WERI-Rb-1 (cell line): ENCODE results near the gene CACYBP.
"Not testable (repeated sequence)": the region's sequence is repeated elsewhere in the genome, so short reads cannot be mapped to it uniquely, and the experiment has no call there.

Experiments
- DNase-seq: peaks from one replicate; pipeline ENCODE4 v3.0.0-alpha.2; 2020
- H3K27ac ChIP-seq: fragments of 250-450 bp; sonication (Bioruptor Pico); 2 replicates; pipeline ENCODE4 v1.5.1; 2020; ENCODE audit warnings: mild to moderate bottlenecking, moderate library complexity
- H3K27me3 ChIP-seq: fragments of 250-450 bp; sonication (Bioruptor Pico); 2 replicates; pipeline ENCODE4 v1.5.1; 2021; ENCODE audit warnings: mild to moderate bottlenecking, low read depth, moderate library complexity; ENCODE audit not compliant: insufficient read depth, severe bottlenecking
- H3K36me3 ChIP-seq: fragments of 250-450 bp; sonication (Bioruptor Pico); 2 replicates; pipeline ENCODE4 v1.5.1; 2020; ENCODE audit warnings: mild to moderate bottlenecking, moderate library complexity
- H3K4me3 ChIP-seq: 2 replicates; pipeline ENCODE4 v1.5.1; 2011; ENCODE audit warnings: low read depth, mild to moderate bottlenecking, control low read depth, low read length
- H3K9me3 ChIP-seq: fragments of 250-450 bp; sonication (Bioruptor Pico); 2 replicates; pipeline ENCODE4 v1.5.1; 2021; ENCODE audit warnings: mild to moderate bottlenecking, moderate library complexity; ENCODE audit not compliant: severe bottlenecking
- TF ChIP-seq, protein P1 (sequence below): IDR thresholded peaks from 2 replicates; pipeline ENCODE4 v1.5.1; 2011; ENCODE audit warnings: low read depth, mild to moderate bottlenecking, control low read depth, inconsistent platforms, low read length

CACYBP gene

DNA sequence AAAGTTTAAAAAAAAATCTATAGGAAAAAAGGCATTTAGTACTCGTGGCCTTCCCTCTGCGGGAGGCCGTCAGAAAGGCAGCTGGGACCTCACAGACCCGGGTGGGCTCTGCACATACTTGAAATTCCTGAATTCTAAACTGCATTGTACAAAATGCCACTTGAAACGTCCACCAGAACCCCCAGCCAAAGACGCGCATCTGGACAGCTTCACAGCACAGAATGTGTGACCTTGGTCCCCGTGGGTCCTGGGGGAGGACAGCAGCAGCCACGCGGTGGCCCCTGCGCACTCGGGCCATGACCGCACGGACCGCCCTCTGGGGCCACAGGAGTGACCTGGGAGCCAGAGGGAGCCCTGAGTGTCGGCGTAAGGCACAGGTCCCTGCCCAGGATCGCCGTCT, 44.1 kb downstream of the CACYBP start:
- Histone ChIP-seq H3K9me3 (no peaks in the 10 kb centered on the region), H3K27ac (no peak overlapping the region), H3K4me3 (no peak overlapping the region), H3K36me3 (no peaks in the 10 kb centered on the region), H3K27me3 (no peaks in the 10 kb centered on the region)
- TF ChIP-seq, protein P1, sequence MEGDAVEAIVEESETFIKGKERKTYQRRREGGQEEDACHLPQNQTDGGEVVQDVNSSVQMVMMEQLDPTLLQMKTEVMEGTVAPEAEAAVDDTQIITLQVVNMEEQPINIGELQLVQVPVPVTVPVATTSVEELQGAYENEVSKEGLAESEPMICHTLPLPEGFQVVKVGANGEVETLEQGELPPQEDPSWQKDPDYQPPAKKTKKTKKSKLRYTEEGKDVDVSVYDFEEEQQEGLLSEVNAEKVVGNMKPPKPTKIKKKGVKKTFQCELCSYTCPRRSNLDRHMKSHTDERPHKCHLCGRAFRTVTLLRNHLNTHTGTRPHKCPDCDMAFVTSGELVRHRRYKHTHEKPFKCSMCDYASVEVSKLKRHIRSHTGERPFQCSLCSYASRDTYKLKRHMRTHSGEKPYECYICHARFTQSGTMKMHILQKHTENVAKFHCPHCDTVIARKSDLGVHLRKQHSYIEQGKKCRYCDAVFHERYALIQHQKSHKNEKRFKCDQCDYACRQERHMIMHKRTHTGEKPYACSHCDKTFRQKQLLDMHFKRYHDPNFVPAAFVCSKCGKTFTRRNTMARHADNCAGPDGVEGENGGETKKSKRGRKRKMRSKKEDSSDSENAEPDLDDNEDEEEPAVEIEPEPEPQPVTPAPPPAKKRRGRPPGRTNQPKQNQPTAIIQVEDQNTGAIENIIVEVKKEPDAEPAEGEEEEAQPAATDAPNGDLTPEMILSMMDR: no peak
- DNase-seq: no peak

DNA sequence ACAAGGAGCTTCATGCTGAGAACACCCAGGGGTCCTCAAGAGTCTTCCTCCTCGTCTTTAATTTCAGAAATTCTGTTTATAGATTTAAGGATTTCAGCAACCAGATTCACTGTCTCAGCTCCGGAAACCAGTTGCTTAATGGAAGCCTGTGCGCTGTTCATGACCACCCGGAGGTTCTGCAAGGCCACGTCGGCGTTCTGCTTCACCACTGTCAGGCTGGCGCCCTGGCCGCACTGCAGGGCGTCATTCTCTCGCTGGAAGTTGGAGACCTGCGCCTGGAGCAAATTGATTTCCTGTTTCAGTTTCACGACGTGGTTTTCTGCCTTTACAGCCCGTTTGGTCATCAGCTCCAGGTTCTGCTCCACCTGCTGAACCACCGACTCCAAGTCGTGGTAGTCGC, 44.8 kb downstream of the CACYBP start:
- H3K9me3 ChIP-seq, H3K27ac ChIP-seq, DNase-seq, H3K27me3 ChIP-seq, H3K4me3 ChIP-seq, H3K36me3 ChIP-seq: not testable (repeated sequence)

DNA sequence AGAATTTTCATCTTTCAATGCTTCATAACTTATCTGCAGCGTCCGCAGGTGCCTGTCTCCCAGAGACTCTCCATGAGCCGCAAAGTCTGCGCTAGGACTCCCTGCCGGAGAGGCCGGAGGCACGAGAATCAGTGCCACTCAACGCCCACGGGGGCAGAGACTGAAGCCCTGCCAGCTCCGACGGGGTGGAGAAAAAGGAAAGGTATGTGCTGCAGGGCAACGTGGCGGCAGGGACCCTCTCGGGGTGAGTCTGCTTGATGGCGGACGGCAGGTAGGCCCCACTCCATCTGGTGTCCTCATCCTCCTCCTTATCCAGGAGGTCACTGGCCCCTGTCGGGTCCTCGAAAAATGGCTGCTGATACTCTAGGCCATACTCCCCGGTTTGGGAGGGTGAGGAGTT, 45.4 kb downstream of the CACYBP start:
- TF ChIP-seq, protein P1: no peak
- no peak overlapping the region for H3K4me3 ChIP-seq
- H3K27me3 ChIP-seq: no peaks in the 10 kb centered on the region

DNA sequence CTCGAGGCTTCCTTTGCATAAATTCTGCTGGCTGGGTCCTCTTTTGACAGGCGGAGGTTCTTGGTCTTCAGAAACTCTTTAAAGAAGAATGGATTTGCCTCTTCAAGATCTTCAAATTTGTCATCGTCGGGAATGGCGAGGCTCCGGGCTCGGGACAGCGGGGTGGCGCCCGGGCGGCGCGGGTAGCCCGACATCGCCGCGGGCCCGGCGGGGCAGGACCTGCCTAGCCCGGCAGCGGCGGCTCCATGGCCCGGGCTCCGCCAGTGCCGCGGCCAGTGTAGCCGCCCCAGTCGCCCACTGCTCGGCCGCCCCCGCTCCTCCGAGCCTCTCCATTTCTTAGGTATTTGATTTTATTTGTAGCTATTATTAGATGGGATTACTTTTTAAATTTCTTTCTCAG, 45.8 kb downstream of the CACYBP start:
- TF ChIP-seq, protein P1: no peak
- Histone ChIP-seq H3K9me3 (no peaks in the 10 kb centered on the region), H3K27me3 (no peaks in the 10 kb centered on the region), H3K27ac (no peak overlapping the region), H3K4me3 (no peak overlapping the region), H3K36me3 (no peaks in the 10 kb centered on the region)
- no peak for DNase-seq

More for the DNA sequence above, 45.4 kb downstream of the CACYBP start:
- H3K9me3 ChIP-seq: no peaks in the 10 kb centered on the region
- no peaks in the 10 kb centered on the region for H3K36me3 ChIP-seq
- no peak for DNase-seq
- no peak overlapping the region for H3K27ac ChIP-seq

DNA sequence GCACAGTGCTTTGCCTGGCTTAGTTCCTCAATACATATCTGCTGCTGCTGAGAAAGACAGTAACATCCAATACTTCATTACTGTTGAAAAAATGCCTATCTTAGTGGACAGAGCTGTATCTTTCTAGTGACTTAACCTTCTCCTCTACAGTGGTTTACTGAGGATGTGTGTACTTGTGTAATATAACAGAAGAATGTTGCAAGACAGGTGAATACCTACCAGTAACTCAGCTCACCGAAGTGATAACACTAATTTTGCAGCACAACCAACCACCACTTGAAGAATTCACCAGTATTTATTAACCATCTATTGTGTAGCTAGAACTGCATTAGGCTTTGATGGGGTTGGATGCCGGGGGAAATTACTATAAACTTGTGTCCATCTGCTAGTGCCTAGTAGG, 51.2 kb downstream of the CACYBP start:
- Histone ChIP-seq H3K4me3 (no peak overlapping the region), H3K27me3 (no peaks in the 10 kb centered on the region), H3K27ac (no peak overlapping the region), H3K9me3 (no peaks in the 10 kb centered on the region), H3K36me3 (no peaks in the 10 kb centered on the region)
- TF ChIP-seq, protein P1: no peak
- no peak for DNase-seq

DNA sequence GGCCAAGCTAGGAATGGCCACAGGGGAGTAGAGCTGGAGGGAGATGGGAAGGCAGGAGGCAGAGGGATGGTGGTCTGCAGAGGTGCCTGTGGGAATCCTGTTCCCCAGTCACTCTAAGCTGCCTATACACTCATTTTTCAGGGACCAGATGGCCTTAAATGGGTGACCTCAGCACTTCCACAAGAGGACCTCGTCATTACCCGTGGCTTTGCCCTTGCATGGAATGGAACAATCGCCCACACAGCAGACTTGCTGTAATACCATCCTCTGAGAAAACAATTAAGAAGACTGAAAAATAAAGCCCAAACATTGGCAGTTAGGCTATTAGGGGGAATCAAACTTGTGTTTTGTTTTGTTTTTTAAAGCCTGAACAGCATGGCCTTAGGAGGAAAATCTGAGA, 55.0 kb downstream of the CACYBP start:
- Histone ChIP-seq H3K27me3 (no peaks in the 10 kb centered on the region), H3K9me3 (no peaks in the 10 kb centered on the region), H3K36me3 (no peaks in the 10 kb centered on the region), H3K27ac (no peak overlapping the region), H3K4me3 (no peak overlapping the region)
- TF ChIP-seq, protein P1: no peak
- no peak for DNase-seq
